Keratinocyte (primary cell): Measurements from ENCODE around the gene CHRNA5. TPM values are rescaled to one million over a fixed set of nuclear protein-coding genes. Genes with fewer than 3 reads are reported as not detected.

Source experiments
- DNase-seq: peaks from one replicate; pipeline ENCODE4 v3.0.0-alpha.2; 2011; ENCODE audit warnings: low read depth, missing footprints, low spot score
- FAIRE-seq: peaks from 2 replicates; lab custom pipeline; 2011; peaks lifted over from hg19 to GRCh38; lab: Jason Lieb, UNC
- H2AFZ ChIP-seq: 2 replicates; pipeline ENCODE4 v1.6.0; 2012; ENCODE audit warnings: low read length, control low read depth, inconsistent platforms; ENCODE audit not compliant: control insufficient read depth
- H3K27ac ChIP-seq: 2 replicates; pipeline ENCODE4 v1.5.1; 2011; ENCODE audit warnings: low read length; ENCODE audit not compliant: control insufficient read depth, insufficient read depth
- H3K27me3 ChIP-seq: 3 replicates; pipeline ENCODE4 v1.6.0; 2011; ENCODE audit warnings: low read length; ENCODE audit not compliant: control insufficient read depth, insufficient read depth; ENCODE audit errors: extremely low read depth
- H3K36me3 ChIP-seq, 2 experiments: 2 replicates in 1 of 2; 3 replicates in 1 of 2; pipeline ENCODE4 v1.5.1; 2011; ENCODE audit warnings: low read length in 2 of 2, mild to moderate bottlenecking in 1 of 2; ENCODE audit not compliant: control insufficient read depth in 2 of 2, insufficient read depth in 2 of 2; ENCODE audit errors: extremely low read depth in 1 of 2
- H3K4me1 ChIP-seq: 3 replicates; pipeline ENCODE4 v1.5.1; 2011; ENCODE audit warnings: low read length; ENCODE audit not compliant: control insufficient read depth, insufficient read depth; ENCODE audit errors: extremely low read depth
- H3K4me2 ChIP-seq: 3 replicates; pipeline ENCODE4 v1.6.0; 2011; ENCODE audit warnings: low read depth, low read length; ENCODE audit not compliant: control insufficient read depth, insufficient read depth; ENCODE audit errors: extremely low read depth
- H3K4me3 ChIP-seq, 3 experiments: fragments of 200-600 bp in 1 of 3; sonication (generic) in 1 of 3; 2 replicates in 2 of 3; 3 replicates in 1 of 3; pipeline ENCODE4 v1.5.1; 2011 to 2016; ENCODE audit warnings: low read length in 3 of 3, mild to moderate bottlenecking in 3 of 3, control low read depth in 2 of 3, inconsistent platforms in 1 of 3, low read depth in 1 of 3, mixed read lengths in 1 of 3, mixed run types in 1 of 3, moderate library complexity in 1 of 3; ENCODE audit not compliant: control insufficient read depth in 2 of 3, insufficient read depth in 2 of 3; ENCODE audit errors: extremely low read depth in 1 of 3
- H3K79me2 ChIP-seq: 2 replicates; pipeline ENCODE4 v1.6.0; 2012; ENCODE audit warnings: low read length; ENCODE audit not compliant: control insufficient read depth, insufficient read depth
- H3K9ac ChIP-seq: 3 replicates; pipeline ENCODE4 v1.6.0; 2011; ENCODE audit warnings: low read length; ENCODE audit not compliant: control insufficient read depth, insufficient read depth; ENCODE audit errors: extremely low read depth
- H3K9me1 ChIP-seq: 3 replicates; pipeline ENCODE4 v1.6.0; 2011; ENCODE audit warnings: low read length; ENCODE audit not compliant: control insufficient read depth, insufficient read depth; ENCODE audit errors: extremely low read depth
- H3K9me3 ChIP-seq: 2 replicates; pipeline ENCODE4 v1.5.1; 2012; ENCODE audit warnings: low read depth, low read length; ENCODE audit not compliant: control insufficient read depth
- H4K20me1 ChIP-seq: 3 replicates; pipeline ENCODE4 v1.6.0; 2011; ENCODE audit warnings: low read length; ENCODE audit not compliant: control insufficient read depth, insufficient read depth; ENCODE audit errors: extremely low read depth
- CTCF ChIP-seq, 3 experiments: IDR thresholded peaks in 1 of 3; conservative IDR thresholded peaks in 1 of 3; optimal IDR thresholded peaks in 1 of 3; 2 replicates in 2 of 3; 3 replicates in 1 of 3; pipeline versions ENCODE3 to v1.5.1; 2011; ENCODE audit warnings: low read length in 3 of 3, mild to moderate bottlenecking in 3 of 3, moderate library complexity in 2 of 3, control low read depth in 1 of 3, inconsistent platforms in 1 of 3; ENCODE audit not compliant: insufficient read depth in 2 of 3; ENCODE audit errors: extremely low read depth in 1 of 3
- EZH2 ChIP-seq: IDR thresholded peaks from one replicate; pipeline ENCODE4 v1.6.1; 2012; ENCODE audit warnings: inconsistent platforms, mild to moderate bottlenecking, low read length, moderate library complexity
- dilution Hi-C: fragments of 300-500 bp; cut with MboI; formaldehyde crosslinking; loops from one replicate; pipeline ENCODE4 v1.7.0; 2020; ENCODE audit warnings: low sequenced_read_pairs; ENCODE audit not compliant: extremely low pct_ligation_motif_present
- polyA plus RNA-seq, 5 experiments: library from polyadenylated mRNA; depleted of rRNA in 3 of 5; stranded (reverse) in 3 of 5; stranded (forward) in 1 of 5; unstranded in 1 of 5; fragments of >200 nt; gene quantifications; 1 replicate in 1 of 5; 2 replicates in 3 of 5; 3 replicates in 1 of 5; pipeline versions ENCODE4 v1.2.1 to v1.2.3, GENCODE V29; 2011 to 2012; ENCODE audit warnings: missing spikeins in 2 of 5, low read depth in 1 of 5, low replicate concordance in 1 of 5

Gene CHRNA5
- polyA plus RNA-seq, 1 donor (not counting 4 experiments of a cell fraction or from before 2014, with no cell fraction given): 10.0 TPM

DNA sequence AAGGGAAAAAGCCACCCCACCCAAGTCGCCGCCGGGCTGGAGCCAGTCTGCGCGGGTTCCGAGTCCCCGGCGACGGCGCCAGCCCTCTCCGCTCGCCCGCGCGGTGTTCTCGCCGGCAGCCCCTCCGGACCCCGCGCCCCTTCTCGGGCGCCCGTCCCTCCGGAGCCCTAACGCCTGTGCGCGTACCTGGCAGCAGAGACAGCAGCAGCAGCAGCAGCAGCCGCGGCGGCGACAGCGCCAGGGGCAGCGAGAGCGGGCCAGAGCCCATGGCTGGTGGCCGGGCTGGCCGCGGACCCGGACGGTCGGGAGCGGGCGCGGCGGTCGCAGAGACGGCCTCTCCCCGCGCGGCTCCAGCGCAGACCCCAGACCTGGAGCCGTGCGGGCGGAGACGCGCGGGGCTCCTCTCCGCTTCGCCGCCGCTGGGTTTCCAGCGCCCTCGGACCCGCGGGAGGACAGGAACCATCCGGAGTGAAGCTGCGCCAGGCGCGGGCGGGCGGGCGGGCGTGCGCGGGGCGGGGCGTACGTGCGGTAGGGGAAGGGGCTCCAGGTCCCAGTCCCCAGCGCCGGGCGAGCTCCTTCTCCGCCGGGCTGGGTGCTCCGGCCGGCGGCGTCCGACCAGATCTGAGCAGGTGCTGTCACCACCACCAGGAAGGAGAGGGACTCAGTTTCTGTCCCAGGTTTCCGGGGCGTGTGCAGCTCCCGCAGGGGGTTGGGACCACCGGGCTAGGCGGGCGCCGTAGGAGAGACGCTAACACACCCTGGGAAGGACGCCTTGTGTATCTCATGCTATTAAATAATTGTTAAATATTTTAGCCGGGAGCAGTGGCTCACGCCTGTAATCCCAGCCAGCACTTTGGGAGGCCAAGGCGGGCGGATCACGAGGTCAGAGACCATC is 55.5 kb downstream of the CHRNA5 start, which contains the start of gene CHRNA3:
Gene CHRNA3, minus strand, starts transcription at position 470 of the 895 bp plus-strand sequence. Its CDS starts 202 bp downstream, at position 268.
- no peak within 1 kb of the TSS for H3K27ac ChIP-seq
- DNase-seq: no peak
- dilution Hi-C loops: no loop called here
- peak within 1 kb of the TSS; percentile 62 for H3K4me2 ChIP-seq
- H2AFZ ChIP-seq: peak within 1 kb of the TSS; percentile 26
- no peaks in the 10 kb centered on the region for H3K9me3 ChIP-seq
- peaks cover under 1% of the 10 kb centered on the region for H3K4me1 ChIP-seq
- no peak within 1 kb of the TSS for H3K9ac ChIP-seq
- no peaks in the 10 kb centered on the region for H3K9me1 ChIP-seq
- TF ChIP-seq CTCF (optimal IDR thresholded peaks at IDR 0.05 in 1 of 3, IDR thresholded peaks at IDR 0.05 in 1 of 3, conservative IDR thresholded peaks at IDR 0.05 in 1 of 3; ENCODE audit: extremely low read depth in 1 of 3, insufficient read depth in 2 of 3, low read length in 3 of 3): no peak
- TF ChIP-seq EZH2: no peak
- H3K27me3 ChIP-seq: peaks cover 38% of the 10 kb centered on the region
- no peaks in the 10 kb centered on the region for H3K36me3 ChIP-seq
- no peaks in the 10 kb centered on the region for H4K20me1 ChIP-seq
- peak within 1 kb of the TSS; percentile 9 to 53 (median 45) for H3K4me3 ChIP-seq
- no peaks in the 10 kb centered on the region for H3K79me2 ChIP-seq
- FAIRE-seq: no peak

GRCh38 chr15:78621810-78622402 is 56.6 kb downstream of the CHRNA5 start:
- H3K27me3 ChIP-seq: peaks cover 38% of the 10 kb centered on the region
- H3K79me2 ChIP-seq: no peaks in the 10 kb centered on the region
- no peak overlapping the region for H3K9ac ChIP-seq
- H3K9me3 ChIP-seq: no peaks in the 10 kb centered on the region
- dilution Hi-C loops: no loop called here
- peaks cover 5% of the 10 kb centered on the region for H3K4me1 ChIP-seq
- TF ChIP-seq CTCF (optimal IDR thresholded peaks at IDR 0.05 in 1 of 3, IDR thresholded peaks at IDR 0.05 in 1 of 3, conservative IDR thresholded peaks at IDR 0.05 in 1 of 3; ENCODE audit: extremely low read depth in 1 of 3, insufficient read depth in 2 of 3, low read length in 3 of 3) (no peak), EZH2 (no peak)
- no peaks in the 10 kb centered on the region for H4K20me1 ChIP-seq
- FAIRE-seq (no peak), DNase-seq (no peak)
- H3K4me3 ChIP-seq: no peak overlapping the region
- H2AFZ ChIP-seq: no peak overlapping the region
- H3K27ac ChIP-seq: no peak overlapping the region
- H3K4me2 ChIP-seq: no peak overlapping the region
- no peaks in the 10 kb centered on the region for H3K9me1 ChIP-seq
- H3K36me3 ChIP-seq: no peaks in the 10 kb centered on the region
